GM18519 (cell line): ENCODE data around the gene KDM6A.
"Not testable (repeated sequence)": the region's sequence is repeated elsewhere in the genome, so short reads cannot be mapped to it uniquely, and the experiment has no call there.

ENCODE experiments used
- ATAC-seq: cut with Tn5 transposase; IDR thresholded peaks from one replicate; pipeline ENCODE4 v1.9.1; 2021; ENCODE audit warnings: mild to moderate bottlenecking, moderate library complexity; ENCODE audit not compliant: unreplicated experiment, low FRiP score

KDM6A gene

DNA sequence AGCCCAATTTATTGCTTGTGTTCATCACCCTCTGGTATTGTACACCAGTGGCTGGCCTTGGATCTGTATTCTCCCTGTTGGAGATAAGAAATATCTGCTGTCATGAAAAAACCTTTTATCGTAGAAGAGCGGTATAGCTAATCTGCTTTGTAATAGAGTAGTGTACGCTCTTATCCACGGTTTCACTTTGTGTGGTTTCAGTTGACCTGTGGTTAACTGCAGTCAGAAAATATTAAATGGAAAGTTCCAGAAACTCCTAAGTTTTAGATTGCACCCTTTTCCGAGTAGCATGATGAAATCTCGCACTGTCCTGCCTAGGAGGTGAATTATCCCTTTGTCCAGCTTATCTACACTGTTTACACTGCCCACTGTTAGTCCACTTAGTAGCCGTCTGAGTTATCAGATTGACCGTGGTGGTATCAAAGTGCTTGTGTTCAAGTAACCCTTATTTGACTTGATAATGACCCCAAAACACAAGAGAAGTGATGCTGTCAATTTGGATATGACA, 42.4 kb downstream of the KDM6A start:
- ATAC-seq = no peak

DNA sequence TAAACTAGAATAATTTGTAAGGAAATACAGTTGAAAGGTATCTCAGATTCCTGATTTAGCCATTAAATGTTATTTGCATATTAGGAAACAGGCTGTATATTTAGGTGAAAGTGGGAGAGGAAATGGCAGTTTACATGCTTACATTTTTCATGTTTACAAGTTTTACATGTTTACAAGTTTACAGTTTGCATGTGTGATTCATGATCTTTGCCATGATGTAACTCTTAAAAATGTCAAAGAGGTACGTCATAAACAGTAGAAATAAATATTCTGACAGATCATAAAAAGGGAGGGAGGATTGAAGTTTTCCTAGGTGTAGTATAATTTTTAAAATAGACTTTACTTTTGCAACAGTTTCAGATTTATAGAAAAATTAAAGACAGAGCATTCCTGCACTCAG, 45.7 kb downstream of the KDM6A start:
- ATAC-seq = no peak

DNA sequence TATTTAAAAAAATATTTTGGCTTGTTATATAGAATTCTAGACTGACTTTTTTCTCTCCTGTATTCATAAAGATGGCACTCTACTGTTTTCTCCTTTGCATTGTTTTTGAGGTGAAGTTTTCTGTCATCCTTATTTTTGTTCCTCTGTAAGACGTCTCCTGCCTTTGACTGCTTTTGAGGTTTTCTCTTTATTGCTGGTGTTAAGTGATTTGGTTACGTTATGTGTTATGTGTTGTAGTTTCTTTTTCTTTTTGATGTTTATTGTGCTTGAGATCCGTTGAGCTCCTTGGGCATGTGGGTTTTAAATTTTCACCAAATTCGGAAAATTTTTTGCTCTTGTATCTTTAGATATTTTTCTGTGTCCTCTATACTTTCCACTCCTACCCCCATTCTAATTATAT, 50.0 kb downstream of the KDM6A start:
- no peak for ATAC-seq

DNA sequence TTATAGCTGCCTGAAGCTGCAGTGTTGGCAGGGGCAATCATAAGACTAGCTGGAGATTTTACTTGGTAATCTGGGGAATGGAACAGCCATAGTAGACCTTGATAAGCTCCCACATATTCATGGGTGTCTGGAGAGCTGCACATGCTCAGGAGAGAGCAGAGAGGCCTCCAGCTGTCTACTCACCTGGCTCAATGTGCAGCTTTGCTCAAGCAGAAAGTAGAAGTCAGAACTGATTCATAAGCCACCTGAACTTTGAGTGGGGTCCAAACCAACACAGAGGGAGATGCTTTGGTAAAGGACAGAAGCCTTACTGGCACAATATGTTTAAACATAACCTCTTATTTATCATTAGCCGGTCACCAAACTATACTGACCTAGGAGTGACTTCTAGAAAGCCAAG, 54.4 kb downstream of the KDM6A start:
- ATAC-seq = no peak

DNA sequence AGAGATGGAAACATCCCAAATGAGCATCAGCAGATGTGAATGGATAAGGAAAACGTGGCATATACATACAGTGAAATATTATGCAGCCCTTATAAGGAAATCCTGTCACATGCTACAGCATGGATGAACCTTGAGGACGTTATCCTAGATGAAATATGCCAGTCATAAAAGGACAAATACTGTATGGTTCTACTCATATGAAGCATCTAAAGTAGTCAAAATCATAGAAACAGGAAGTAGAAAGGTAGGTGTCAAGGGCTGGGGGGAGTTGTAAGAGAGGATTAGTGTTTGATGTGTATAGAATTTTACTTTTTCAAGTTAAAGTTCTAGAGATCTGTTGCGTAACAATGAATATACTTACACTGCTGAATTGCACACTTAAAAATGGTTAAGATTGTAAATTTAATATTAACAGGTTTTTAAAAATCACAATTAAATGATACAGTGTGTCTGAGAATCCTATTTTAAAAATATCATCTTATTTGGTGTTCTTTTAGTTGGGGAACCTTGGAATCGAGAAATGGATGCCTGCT, 58.5 kb downstream of the KDM6A start:
- no peak for ATAC-seq

DNA sequence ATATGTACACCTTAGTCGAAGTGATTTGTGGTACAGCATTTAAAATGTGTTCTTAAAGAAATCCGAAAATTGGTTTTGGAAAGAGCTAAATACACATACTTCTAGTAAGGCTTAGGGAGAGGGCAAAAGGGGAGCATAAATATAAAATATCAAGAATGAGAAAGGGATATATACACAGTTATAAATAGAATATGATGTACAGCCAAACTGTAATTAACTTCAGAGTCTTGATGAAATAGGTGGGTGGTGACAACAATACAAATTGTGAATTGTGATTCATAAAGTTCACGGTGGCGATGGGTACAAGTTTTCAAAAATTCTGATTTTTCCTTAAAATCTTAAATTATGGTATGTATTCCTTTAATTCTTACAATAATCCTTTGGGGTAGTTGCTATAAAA, 62.2 kb downstream of the KDM6A start:
- no peak for ATAC-seq

DNA sequence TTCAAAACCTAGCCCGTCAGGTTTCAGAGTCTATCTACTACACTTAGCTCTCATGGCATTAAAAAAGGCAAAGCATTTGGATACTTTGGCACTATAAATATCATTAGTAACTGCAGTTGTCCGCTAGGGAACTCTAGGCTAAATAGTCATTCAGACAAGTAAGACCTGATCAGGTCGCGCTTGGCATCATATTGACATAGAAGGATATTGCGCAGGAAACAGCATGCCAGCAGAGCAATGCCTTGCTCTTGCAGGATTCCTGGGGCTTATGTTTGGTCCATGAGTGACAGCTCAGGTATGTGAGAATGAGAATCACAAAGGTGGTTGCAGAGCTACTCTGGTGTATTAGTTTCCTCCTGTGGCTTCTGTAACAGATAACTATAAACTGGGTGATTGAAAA, 62.7 kb downstream of the KDM6A start:
- ATAC-seq = no peak

DNA sequence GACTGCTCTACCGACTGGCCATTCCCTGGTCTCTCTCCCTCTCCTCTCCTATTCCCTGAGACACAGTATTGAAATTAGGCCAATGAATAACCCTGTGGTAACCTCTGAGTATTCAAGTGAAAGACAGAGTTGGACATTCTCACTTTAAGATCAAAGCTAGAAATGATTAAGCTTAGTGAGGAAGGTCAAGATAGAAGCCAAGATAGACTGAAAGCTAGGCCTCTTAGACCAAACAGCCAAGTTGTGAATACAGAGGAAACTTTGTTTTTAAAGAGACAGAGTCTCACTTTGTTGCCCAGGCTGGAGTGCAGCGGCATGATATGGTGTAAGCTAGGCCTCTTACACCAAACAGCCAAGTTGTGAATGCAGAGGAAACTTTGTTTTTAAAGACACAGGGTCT, 64.6 kb downstream of the KDM6A start:
- no peak for ATAC-seq

DNA sequence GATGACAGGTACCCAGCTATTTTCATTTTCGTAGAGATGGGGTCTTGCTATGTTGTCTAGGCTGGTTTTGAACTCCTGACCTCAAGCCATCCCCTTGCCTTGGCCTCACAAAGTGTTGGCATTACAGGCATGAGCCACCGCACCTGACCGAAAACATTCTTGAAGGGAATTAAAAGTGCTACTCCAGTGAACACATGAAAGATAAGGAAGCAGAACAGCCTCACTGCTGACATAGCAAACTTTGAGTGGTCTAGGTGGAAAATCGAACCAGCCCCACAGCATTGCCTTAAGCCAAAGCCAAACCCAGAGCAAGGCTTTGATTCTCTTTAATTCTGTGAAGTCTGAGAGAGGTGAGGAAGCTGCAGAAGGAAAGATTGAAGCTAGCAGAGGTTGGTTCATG, 65.1 kb downstream of the KDM6A start:
- ATAC-seq = no peak

DNA sequence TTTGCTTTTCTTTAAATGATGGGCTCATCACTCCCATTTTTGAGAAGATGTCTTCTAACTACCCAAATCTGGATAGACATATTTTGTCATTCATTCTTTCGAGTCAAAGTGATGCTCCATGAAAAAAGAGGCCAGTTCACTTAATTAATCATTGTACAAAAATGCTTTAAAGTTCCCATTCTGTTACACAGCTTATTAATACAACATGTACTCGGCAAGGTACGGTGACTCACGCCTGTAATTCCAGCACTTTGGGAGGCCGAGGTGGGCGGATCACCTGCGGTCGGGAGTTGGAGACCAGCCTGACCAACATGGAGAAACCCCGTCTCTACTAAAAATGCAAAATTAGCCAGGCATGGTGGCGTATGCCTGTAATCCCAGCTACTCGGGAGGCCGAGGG, 67.6 kb downstream of the KDM6A start:
- not testable (repeated sequence) for ATAC-seq

DNA sequence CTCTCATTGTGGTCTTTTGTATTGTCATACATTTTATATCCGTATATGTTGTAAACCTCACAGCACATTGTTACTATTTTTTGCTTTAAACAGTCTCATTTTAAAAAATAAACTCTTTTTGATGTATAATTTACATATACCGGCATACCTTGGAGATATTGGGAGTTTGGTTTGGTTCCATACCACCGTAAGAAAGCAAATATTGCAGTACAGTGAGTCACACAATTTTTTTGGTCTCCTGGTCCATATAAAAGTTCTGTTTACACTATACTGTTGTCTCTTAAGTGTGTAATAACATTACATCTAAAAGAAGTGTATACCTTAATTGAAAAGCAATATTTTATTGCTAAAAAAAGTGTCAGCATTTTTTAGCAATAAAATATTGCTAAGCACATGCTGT, 70.0 kb downstream of the KDM6A start:
- ATAC-seq = no peak

DNA sequence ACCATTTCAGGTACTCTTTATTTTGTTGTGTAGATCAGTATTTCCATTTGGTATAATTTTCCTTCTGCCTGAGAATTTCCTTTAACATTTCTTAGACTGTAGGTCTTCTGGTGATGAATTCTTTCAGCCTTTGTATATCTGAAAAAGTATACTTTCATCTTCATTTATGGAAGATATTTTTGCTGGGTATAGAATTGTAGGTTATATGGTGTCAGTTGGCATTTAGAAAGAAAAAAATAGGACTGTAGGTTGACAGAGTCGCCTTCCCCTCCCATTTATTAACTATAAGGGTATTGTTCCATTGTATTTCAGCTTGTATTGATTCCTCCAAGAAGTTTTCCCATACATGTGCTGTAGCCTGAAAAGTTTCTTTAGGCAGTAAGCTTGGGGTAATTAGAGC, 71.9 kb downstream of the KDM6A start:
- ATAC-seq = no peak

DNA sequence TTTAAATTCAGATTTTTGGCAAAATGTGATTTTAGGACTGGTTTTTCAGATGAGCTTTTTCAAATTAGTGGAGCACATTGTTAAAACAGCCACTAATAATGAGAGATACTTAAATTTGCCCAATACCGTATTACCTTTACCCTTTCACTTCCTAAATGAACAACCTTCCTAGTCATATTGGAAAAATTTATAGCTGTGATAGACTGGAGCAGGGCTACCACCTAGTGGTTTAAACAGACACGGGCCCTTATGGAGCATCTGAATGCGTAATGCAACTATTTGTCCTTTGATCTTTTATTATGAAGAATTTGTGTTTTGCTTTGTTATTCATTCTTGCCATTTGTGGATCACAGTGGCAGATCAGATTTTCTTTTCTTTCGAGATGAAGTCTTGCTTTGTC, 72.7 kb downstream of the KDM6A start:
- ATAC-seq = no peak

DNA sequence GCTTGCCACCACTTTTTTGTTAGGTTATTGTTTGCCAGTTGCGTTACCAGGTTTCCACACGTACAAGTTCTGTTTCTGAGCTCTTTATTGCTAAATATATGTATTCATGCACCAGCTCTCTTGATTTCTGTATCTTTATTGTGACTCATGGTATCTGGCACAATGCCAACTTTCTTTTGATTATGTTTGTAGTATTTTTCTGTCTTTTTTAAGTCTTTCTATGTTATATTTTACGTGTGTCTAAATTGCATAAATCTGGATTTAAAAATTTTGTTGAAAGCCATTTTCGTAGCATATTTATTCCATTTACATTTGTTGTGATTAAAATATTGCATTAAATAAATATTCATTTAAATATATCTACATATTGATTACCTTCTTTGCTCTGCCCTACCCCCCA, 73.8 kb downstream of the KDM6A start:
- no peak for ATAC-seq

DNA sequence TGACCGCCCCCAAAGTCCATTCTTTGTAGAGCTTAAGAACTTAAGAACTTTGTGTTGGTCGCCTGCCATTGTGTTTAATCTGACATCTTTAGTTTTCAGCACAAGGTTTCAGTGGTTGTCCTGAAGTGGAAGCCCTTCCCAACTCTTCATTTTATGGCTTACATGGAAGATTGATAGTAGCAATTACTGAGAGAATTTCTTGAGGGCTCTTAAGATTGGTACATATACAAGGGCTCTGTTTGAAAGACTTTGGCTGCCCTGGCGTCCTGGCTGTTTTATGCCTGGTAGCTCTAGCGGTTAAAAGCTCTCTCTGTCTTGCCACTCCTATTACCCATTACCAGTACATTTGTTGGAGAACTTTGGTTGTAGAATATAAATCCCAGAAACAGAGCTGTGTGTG, 75.0 kb downstream of the KDM6A start:
- no peak for ATAC-seq

DNA sequence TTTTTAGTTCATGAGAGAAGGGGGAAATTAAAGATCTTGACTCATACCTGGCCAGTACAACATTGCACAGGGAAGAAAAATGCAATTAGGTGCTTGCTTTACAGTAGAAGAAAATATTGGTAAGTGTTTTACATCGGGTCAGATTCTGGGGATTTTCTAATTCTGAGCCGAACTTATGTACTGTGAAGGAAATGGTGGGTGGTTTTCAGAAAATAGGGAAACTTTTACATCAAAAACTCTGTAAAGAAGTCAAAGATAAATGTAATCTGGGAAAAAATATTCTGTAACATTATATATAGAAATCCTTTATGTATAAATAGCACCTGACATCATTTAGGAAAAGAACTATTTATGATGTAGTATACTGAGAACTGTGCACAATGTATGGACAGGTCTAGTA, 75.4 kb downstream of the KDM6A start:
- ATAC-seq = no peak

DNA sequence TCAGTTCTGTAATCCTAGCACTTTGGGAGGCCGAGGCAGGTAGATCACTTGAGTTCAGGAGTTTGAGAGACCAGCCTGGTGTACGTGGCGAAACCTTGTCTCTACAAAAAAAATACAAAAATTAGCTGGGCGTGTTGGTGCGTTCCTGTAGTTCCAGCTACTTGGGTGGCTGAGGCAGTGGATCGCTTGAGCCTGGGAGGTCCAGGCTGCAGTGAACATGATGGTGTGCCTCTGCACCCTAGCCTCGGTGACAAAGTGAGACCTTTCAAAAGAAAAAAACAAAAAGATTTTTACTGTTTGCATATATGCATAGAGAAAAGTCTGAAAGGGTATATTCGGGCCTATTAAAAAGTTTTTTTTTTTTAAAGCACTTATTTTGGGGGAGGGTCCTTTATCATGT, 76.1 kb downstream of the KDM6A start:
- no peak for ATAC-seq

DNA sequence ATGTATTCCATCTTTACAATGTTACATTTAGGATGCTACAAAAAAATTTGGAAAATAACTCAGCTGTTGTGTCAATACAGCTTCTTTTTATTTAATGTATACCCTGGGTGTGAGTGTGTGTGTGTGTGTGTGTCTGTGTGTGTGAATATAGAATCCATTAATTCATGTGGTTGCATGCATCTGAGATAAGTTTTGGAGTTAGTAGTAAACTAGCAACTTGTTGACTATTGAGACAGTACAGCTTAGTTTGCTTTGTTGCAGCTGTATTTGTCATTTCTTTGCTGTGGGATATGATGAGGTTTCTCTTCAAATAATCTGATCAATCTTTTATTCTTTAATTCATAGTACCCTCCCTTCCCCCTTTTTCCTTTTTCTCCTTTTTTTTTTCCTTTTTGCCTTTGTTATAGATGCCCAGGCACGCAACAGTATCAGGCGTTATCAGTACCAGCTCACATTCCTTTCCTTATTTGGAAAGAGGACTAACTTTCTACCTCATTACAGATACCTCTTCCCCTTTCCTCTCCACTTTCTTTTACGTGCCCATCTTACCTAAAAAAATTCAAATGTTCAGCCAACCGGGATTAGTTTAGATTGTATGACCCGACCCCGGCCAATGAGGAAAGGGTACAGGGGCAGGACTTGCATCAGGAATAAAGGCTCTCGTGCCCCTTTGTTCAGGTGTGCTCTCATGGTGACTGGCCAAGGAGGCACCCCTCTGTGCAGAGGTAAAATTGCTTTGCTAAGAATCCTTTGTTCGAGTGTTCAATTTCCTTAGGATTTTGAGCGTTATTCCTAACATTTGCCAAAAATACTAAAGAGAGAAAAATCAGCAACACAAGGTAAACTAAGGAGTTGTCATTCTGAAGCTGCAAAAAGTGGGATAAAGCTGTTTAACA, 77.7 kb downstream of the KDM6A start:
- not testable (repeated sequence) for ATAC-seq

DNA sequence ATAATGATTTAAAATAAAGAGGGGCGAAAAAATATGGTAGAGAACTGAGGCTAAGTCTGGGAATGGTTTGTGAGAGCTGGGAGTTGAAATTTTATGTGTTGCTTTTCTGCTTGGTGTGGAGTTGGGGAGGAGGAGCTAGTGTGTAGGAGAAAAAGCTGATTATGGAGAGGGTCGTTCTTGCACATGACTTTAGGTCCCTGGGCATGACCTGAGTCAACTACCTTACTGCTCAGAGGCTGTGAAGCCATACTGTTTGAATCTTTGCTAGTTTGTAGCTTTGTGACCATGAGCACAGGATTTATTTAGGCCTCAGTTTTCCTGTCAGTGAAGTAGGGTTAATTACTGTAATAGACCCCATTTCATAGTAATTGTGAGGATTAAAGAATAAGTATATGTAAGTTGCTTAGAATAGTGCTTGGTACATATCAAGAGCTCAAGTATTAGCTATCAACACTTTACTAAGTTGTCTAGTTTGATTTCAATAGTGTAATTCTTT, 78.6 kb downstream of the KDM6A start:
- no peak for ATAC-seq

DNA sequence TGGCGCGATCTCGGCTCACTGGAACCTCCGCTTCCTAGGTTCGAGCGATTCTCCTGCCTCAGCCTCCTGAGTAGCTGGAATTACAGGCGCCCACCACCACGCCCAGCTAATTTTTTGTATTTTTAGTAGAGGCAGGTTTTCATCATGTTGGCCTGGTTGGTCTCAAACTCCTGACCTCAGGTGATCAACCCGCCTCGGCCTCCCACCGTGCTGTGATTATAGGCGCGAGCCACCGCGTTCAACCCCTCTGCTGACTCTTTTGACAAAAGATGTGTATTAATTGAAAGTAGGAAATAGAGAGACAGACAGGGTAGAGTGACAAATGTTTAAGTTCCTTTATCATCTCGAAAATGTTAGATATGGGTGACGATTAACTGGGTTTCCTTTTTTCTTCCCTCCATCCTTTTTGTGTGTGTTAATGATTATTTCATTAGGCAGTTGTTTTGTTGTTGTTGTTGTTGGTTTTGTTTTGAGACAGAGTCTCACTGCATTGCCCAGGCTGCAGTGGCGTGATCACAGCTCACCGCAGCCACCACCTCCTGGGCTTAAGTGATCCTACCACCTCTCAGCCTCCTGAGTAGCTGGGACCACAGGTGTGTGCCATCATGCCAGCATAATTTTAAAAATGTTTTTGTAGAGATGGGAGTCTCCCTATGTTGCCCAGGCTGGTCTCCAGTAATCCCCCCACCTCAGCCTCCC, 79.5 kb downstream of the KDM6A start:
- ATAC-seq = no peak

DNA sequence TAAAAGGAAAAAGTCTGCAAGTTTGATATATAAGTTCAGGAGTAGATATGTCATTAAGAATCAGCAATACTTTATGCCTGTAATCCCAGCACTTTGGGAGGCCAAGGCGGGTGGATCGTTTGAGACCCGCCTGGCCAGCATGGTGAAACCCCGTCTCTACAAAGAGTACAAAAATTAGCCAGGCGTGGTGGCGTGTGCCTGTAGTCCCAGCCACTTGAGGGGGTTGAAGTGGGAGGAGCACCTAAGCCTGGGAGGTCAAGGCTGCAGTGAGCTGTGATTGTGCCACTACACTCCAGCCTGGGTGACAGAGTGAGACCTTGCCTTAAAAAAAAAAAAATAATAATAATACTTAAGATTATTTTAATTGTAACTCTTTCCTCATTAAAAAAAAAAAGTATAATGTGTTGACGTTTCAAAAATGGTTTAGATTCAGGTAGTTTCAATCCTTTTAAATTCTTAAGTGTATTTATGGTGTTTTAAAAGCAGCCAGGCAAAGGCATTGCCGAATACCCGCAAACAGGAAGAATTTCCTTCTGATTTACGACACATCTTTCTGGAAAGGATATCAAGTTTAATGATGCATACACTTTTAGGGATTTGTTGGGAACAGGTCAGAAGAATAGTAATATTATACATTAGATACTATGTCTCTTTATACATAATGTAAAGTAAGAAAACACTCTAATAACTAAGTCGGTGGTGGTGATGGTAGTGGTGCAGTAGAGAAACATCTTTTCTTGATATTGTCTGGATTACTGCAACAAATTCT, 80.9 kb downstream of the KDM6A start:
- ATAC-seq = no peak
